Measurements from ENCODE around the gene CMTM6.

The CMTM6 gene

GRCh38 chr3:32511005-32511404 lies 8.4 kb upstream of the CMTM6 start:
- H3K27ac Mint-ChIP-seq, result no peak overlapping the region
- no peak overlapping the region for H3K4me3 Mint-ChIP-seq
- ATAC-seq (ENCODE audit: low read depth), result no peak
- no peaks in the 10 kb centered on the region for H3K9me3 Mint-ChIP-seq
- no peaks in the 10 kb centered on the region for H3K27me3 Mint-ChIP-seq
- DNase-seq (ENCODE audit: low spot score in 2 of 2), result no peak
- no peaks in the 10 kb centered on the region for H3K36me3 Mint-ChIP-seq
- H3K4me1 Mint-ChIP-seq, result peaks cover 6% of the 10 kb centered on the region

- H3K4me1 Mint-ChIP-seq, result peaks cover 8% of the 10 kb centered on the region
Measured at GRCh38 chr3:32510075-32510724, 7.5 kb upstream of the CMTM6 start.

GRCh38 chr3:32508711-32509110 lies 6.1 kb upstream of the CMTM6 start:
- Mint-ChIP-seq H3K4me3 (no peak overlapping the region), H3K9me3 (no peaks in the 10 kb centered on the region), H3K36me3 (no peaks in the 10 kb centered on the region), H3K27me3 (no peaks in the 10 kb centered on the region), H3K4me1 (peaks cover 6% of the 10 kb centered on the region), H3K27ac (no peak overlapping the region)
- no peak for DNase-seq (ENCODE audit: low spot score in 2 of 2)
- no peak for ATAC-seq (ENCODE audit: low read depth)

More at GRCh38 chr3:32510075-32510724, 7.5 kb upstream of the CMTM6 start:
- ATAC-seq (ENCODE audit: low read depth) (peak; percentile 99), DNase-seq (ENCODE audit: low spot score in 2 of 2) (peak; percentile 57 to 66)
- Mint-ChIP-seq H3K36me3 (no peaks in the 10 kb centered on the region), H3K27me3 (no peaks in the 10 kb centered on the region), H3K9me3 (no peaks in the 10 kb centered on the region), H3K4me3 (no peak overlapping the region), H3K27ac (no peak overlapping the region)

- H3K4me1 Mint-ChIP-seq, result peaks cover 12% of the 10 kb centered on the region
- no peaks in the 10 kb centered on the region for H3K9me3 Mint-ChIP-seq
- no peaks in the 10 kb centered on the region for H3K27me3 Mint-ChIP-seq
- H3K36me3 Mint-ChIP-seq, result no peaks in the 10 kb centered on the region
- H3K27ac Mint-ChIP-seq, result no peak overlapping the region
- H3K4me3 Mint-ChIP-seq, result no peak overlapping the region
- DNase-seq (ENCODE audit: low spot score in 2 of 2) (no peak), ATAC-seq (ENCODE audit: low read depth) (no peak)
Measured at GRCh38 chr3:32506466-32506865, 3.8 kb upstream of the CMTM6 start.

GRCh38 chr3:32502946-32503286 lies 264 bp upstream of the CMTM6 start:
- peaks cover 25% of the 10 kb centered on the region for H3K4me1 Mint-ChIP-seq
- peak overlapping the region; percentile 94 for H3K27ac Mint-ChIP-seq
- peak; percentile 20 for ATAC-seq (ENCODE audit: low read depth)
- peak overlapping the region; percentile 91 for H3K4me3 Mint-ChIP-seq
- no peaks in the 10 kb centered on the region for H3K27me3 Mint-ChIP-seq
- DNase-seq (ENCODE audit: low spot score in 2 of 2), result no peak
- H3K9me3 Mint-ChIP-seq, result no peaks in the 10 kb centered on the region
- H3K36me3 Mint-ChIP-seq, result peaks cover 2% of the 10 kb centered on the region

- ATAC-seq (ENCODE audit: low read depth), result no peak
- Mint-ChIP-seq H3K4me1 (peaks cover 26% of the 10 kb centered on the region), H3K27me3 (no peaks in the 10 kb centered on the region), H3K36me3 (peaks cover 4% of the 10 kb centered on the region), H3K27ac (peak overlapping the region; percentile 94), H3K9me3 (no peaks in the 10 kb centered on the region), H3K4me3 (peak overlapping the region; percentile 91)
- no peak for DNase-seq (ENCODE audit: low spot score in 2 of 2)
Measured at GRCh38 chr3:32501783-32502117, 902 bp downstream of the CMTM6 start.

GRCh38 chr3:32500880-32501782 lies 1.5 kb downstream of the CMTM6 start:
- Mint-ChIP-seq H3K27ac (peak overlapping the region; percentile 94), H3K4me1 (peaks cover 29% of the 10 kb centered on the region), H3K27me3 (no peaks in the 10 kb centered on the region), H3K36me3 (peaks cover 7% of the 10 kb centered on the region), H3K4me3 (peak overlapping the region; percentile 91), H3K9me3 (no peaks in the 10 kb centered on the region)
- no peak for DNase-seq (ENCODE audit: low spot score in 2 of 2)
- no peak for ATAC-seq (ENCODE audit: low read depth)

- peaks cover 30% of the 10 kb centered on the region for H3K4me1 Mint-ChIP-seq
- H3K4me3 Mint-ChIP-seq, result peak overlapping the region; percentile 91
- H3K27me3 Mint-ChIP-seq, result no peaks in the 10 kb centered on the region
- no peaks in the 10 kb centered on the region for H3K9me3 Mint-ChIP-seq
- DNase-seq (ENCODE audit: low spot score in 2 of 2) (no peak), ATAC-seq (ENCODE audit: low read depth) (no peak)
- H3K27ac Mint-ChIP-seq, result peak overlapping the region; percentile 94
- H3K36me3 Mint-ChIP-seq, result peaks cover 9% of the 10 kb centered on the region
Measured at GRCh38 chr3:32500231-32500630, 2.4 kb downstream of the CMTM6 start.

GRCh38 chr3:32499585-32499984 lies 3.1 kb downstream of the CMTM6 start:
- DNase-seq (ENCODE audit: low spot score in 2 of 2), result no peak
- Mint-ChIP-seq H3K27ac (no peak overlapping the region), H3K9me3 (no peaks in the 10 kb centered on the region), H3K27me3 (no peaks in the 10 kb centered on the region), H3K36me3 (peaks cover 9% of the 10 kb centered on the region), H3K4me3 (no peak overlapping the region), H3K4me1 (peaks cover 36% of the 10 kb centered on the region)
- no peak for ATAC-seq (ENCODE audit: low read depth)

- H3K4me1 Mint-ChIP-seq, result peaks cover 36% of the 10 kb centered on the region
- H3K9me3 Mint-ChIP-seq, result no peaks in the 10 kb centered on the region
- H3K27ac Mint-ChIP-seq, result peak overlapping the region; percentile 83
- no peaks in the 10 kb centered on the region for H3K27me3 Mint-ChIP-seq
- H3K36me3 Mint-ChIP-seq, result peaks cover 9% of the 10 kb centered on the region
- no peak overlapping the region for H3K4me3 Mint-ChIP-seq
- DNase-seq (ENCODE audit: low spot score in 2 of 2) (no peak), ATAC-seq (ENCODE audit: low read depth) (no peak)
Measured at GRCh38 chr3:32498992-32499391, 3.7 kb downstream of the CMTM6 start.

- H3K9me3 Mint-ChIP-seq, result no peaks in the 10 kb centered on the region
- H3K4me1 Mint-ChIP-seq, result peaks cover 36% of the 10 kb centered on the region
- peak; percentile 42 for ATAC-seq (ENCODE audit: low read depth)
- peak overlapping the region; percentile 63 for H3K4me3 Mint-ChIP-seq
- DNase-seq (ENCODE audit: low spot score in 2 of 2), result no peak
- H3K27ac Mint-ChIP-seq, result peak overlapping the region; percentile 83
- peaks cover 9% of the 10 kb centered on the region for H3K36me3 Mint-ChIP-seq
- H3K27me3 Mint-ChIP-seq, result no peaks in the 10 kb centered on the region
Measured at GRCh38 chr3:32498252-32498651, 4.4 kb downstream of the CMTM6 start.

GRCh38 chr3:32495609-32496008 lies 7.0 kb downstream of the CMTM6 start:
- DNase-seq (ENCODE audit: low spot score in 2 of 2) (no peak), ATAC-seq (ENCODE audit: low read depth) (no peak)
- Mint-ChIP-seq H3K4me1 (peaks cover 26% of the 10 kb centered on the region), H3K36me3 (peaks cover 9% of the 10 kb centered on the region), H3K27me3 (no peaks in the 10 kb centered on the region), H3K9me3 (no peaks in the 10 kb centered on the region), H3K27ac (no peak overlapping the region), H3K4me3 (no peak overlapping the region)

GRCh38 chr3:32495085-32495484 lies 7.6 kb downstream of the CMTM6 start:
- no peak overlapping the region for H3K4me3 Mint-ChIP-seq

GRCh38 chr3:32493437-32494414 lies 8.9 kb downstream of the CMTM6 start:
- H3K9me3 Mint-ChIP-seq, result no peaks in the 10 kb centered on the region
- peaks cover 18% of the 10 kb centered on the region for H3K4me1 Mint-ChIP-seq

More at GRCh38 chr3:32495085-32495484, 7.6 kb downstream of the CMTM6 start:
- H3K9me3 Mint-ChIP-seq, result no peaks in the 10 kb centered on the region
- ATAC-seq (ENCODE audit: low read depth) (no peak), DNase-seq (ENCODE audit: low spot score in 2 of 2) (no peak)
- H3K36me3 Mint-ChIP-seq, result peaks cover 7% of the 10 kb centered on the region
- no peaks in the 10 kb centered on the region for H3K27me3 Mint-ChIP-seq
- no peak overlapping the region for H3K27ac Mint-ChIP-seq
- peaks cover 21% of the 10 kb centered on the region for H3K4me1 Mint-ChIP-seq

More at GRCh38 chr3:32493437-32494414, 8.9 kb downstream of the CMTM6 start:
- no peaks in the 10 kb centered on the region for H3K27me3 Mint-ChIP-seq
- peaks cover 7% of the 10 kb centered on the region for H3K36me3 Mint-ChIP-seq
- DNase-seq (ENCODE audit: low spot score in 2 of 2) (no peak), ATAC-seq (ENCODE audit: low read depth) (peak; percentile 50)
- H3K4me3 Mint-ChIP-seq, result no peak overlapping the region
- no peak overlapping the region for H3K27ac Mint-ChIP-seq
